GM12801 (cell line): ENCODE measurements around the gene GUCY2C.

Experiments
- TF ChIP-seq, protein P1 (sequence below): IDR thresholded peaks from one replicate; pipeline ENCODE4 v1.5.1; 2011; ENCODE audit warnings: control low read depth; ENCODE audit not compliant: insufficient read length; ENCODE audit errors: extremely low read depth

GUCY2C gene

DNA sequence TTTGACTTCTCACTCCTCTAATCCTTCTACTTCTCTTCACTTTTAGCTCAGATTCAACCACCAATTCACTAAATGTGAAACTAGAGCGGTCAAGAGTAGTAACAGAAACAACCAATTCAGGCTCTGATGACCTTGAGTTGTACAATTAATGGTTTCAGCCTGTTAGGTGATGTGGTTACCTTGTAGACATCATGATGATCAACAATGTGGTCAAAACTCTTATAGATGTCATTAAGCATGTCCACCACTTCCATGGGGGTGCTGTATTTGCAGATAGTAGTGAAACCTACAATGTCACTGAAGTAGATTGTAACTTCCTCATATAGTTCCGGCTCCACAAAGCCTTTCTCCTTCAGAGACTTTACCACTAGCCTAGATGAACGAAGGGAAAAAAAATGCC, 74.6 kb downstream of the GUCY2C start:
- TF ChIP-seq, protein P1, sequence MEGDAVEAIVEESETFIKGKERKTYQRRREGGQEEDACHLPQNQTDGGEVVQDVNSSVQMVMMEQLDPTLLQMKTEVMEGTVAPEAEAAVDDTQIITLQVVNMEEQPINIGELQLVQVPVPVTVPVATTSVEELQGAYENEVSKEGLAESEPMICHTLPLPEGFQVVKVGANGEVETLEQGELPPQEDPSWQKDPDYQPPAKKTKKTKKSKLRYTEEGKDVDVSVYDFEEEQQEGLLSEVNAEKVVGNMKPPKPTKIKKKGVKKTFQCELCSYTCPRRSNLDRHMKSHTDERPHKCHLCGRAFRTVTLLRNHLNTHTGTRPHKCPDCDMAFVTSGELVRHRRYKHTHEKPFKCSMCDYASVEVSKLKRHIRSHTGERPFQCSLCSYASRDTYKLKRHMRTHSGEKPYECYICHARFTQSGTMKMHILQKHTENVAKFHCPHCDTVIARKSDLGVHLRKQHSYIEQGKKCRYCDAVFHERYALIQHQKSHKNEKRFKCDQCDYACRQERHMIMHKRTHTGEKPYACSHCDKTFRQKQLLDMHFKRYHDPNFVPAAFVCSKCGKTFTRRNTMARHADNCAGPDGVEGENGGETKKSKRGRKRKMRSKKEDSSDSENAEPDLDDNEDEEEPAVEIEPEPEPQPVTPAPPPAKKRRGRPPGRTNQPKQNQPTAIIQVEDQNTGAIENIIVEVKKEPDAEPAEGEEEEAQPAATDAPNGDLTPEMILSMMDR: no peak

DNA sequence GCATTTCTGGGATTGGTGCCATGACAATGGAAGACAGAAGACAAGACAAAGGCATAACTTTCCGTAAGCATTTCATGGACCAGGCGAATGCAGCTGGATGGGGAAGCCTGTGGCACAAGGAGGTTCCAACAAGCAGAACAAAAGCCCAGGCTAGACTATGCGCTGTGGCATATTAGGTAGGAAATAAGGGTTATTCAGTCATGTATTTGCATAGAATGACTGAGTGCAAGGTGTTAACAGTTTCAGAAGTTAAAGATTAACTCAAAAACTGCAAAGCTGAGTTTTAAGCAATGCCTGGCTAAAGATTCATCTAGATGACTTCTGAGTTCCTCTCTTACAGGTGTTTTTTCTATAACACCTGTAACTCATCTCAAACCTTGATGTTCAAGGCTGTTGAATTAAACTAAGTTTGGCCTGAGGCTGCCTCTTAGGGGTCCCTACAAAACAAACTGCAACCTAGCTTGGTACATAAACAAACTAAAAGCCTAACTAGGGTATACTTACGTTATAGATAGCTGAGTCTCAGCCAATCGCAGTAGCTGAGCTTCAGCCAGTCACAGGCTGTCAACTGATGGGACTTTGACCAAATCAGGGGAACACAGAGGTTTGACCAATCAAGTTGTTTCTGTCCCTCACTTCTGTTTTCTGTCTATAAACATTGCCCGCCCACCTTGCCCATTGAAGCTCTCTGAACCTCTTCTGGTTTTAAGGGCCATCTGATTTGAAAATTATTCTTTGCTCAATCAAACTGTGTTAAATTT, 76.5 kb downstream of the GUCY2C start:
- TF ChIP-seq, protein P1: no peak

DNA sequence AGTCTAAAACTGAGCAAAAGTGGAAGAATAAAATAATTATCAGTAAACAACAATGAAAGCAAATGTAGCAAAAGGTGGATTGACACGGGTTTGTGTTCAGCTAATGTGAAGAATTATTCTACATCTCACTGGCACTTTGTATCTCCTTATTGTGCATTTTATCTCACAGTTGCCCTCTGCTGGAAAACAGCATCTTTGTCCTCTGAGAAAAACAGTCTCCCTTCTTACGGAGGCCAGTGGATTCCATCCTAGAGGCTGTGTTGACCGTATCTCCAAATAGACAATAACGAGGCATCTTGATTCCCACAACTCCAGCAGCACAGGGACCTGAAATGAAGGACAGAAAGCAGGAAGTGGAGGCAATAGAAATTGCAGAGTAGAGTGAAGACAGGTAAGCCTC, 77.4 kb downstream of the GUCY2C start:
- TF ChIP-seq, protein P1: no peak

DNA sequence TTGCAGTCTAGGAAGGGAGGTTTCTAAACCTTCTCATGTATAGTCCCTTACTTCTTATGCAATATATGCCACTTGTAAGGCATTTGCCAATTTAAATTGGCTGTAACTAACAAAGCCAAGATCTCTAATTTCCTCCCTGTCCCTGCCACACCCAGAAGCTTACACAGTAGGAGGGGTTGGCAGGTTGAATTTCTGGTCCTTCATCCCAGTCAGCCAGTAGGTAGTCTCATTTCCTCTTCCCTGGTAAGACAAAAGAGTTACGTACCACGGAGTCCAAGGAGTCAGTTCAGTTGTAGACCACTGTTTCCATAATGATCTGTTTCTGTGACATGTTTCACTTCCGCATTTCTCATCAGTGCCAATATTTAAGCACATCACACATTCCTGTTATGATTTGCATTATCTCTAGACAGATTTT, 81.7 kb downstream of the GUCY2C start:
- TF ChIP-seq, protein P1: no peak

DNA sequence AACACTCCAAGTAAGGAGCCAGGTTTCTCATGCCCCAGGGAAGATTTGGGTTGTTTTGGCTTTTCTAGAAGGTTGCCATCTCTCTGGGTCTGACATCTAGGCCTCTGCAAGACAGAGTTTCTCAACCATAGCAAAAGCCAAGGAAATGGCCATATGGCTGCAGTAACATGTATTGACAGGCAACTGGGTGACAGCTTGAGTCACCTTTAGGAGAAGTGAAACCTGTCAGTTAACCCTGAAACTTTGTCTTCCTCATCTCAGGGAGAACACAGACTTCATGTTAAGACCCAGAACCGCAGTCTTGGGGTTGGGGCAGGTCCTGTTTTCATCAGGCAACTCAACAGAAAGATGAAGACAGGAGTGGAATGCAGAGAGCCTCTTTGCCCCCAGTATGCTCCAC, 82.7 kb downstream of the GUCY2C start:
- TF ChIP-seq, protein P1: no peak

DNA sequence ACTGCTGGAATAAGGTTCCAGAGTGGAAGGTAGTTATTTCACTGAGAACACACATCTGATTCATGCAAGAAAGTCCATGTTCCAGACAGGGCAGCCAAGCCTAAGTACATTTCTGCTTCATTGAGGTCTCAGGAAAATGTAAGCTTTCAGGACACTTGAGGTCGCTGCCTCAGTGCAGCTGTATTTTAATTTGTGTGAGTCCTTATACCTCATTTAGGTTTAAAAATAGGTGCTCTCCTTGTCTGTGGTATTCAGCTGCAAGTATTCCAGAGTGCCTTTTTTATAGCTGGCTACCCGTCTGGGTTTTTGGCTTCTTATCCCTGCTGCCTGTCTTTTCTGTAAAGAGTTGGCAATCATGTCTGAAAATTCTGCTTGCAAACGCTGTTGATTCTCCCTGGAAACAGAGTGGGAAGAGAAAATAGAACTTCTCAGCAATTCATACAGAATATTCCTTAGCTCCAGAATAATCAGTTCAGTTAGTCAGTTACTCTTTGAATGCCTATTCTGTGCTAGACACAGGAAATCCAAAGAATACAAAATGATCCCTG, 83.4 kb downstream of the GUCY2C start:
- TF ChIP-seq, protein P1: no peak

DNA sequence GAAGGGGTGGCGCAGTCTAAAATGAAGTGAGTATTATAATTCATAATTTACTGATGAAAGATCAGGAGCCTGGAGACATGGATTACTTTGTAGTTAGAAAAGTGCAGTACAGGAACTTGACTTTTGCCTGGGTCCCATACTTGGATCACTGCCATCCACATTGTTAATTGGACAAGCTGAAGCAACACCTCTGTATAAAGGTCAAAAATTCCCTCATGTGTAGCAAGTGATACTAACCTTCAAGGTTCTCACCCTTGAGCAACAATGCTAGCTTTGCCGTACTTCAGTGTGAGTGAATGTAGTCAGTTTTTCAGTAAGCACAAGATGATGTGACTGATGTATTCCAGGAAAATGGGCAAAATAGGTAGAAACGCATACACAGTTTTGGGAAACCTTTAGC, 84.1 kb downstream of the GUCY2C start:
- TF ChIP-seq, protein P1: no peak
